ENCODE measurements around the gene PACRG. TPM values are rescaled to one million over a fixed set of nuclear protein-coding genes. Genes with fewer than 3 reads are reported as not detected.

The PACRG gene
- total RNA-seq, 1 donor from 2014 or later: 2.4 TPM

DNA sequence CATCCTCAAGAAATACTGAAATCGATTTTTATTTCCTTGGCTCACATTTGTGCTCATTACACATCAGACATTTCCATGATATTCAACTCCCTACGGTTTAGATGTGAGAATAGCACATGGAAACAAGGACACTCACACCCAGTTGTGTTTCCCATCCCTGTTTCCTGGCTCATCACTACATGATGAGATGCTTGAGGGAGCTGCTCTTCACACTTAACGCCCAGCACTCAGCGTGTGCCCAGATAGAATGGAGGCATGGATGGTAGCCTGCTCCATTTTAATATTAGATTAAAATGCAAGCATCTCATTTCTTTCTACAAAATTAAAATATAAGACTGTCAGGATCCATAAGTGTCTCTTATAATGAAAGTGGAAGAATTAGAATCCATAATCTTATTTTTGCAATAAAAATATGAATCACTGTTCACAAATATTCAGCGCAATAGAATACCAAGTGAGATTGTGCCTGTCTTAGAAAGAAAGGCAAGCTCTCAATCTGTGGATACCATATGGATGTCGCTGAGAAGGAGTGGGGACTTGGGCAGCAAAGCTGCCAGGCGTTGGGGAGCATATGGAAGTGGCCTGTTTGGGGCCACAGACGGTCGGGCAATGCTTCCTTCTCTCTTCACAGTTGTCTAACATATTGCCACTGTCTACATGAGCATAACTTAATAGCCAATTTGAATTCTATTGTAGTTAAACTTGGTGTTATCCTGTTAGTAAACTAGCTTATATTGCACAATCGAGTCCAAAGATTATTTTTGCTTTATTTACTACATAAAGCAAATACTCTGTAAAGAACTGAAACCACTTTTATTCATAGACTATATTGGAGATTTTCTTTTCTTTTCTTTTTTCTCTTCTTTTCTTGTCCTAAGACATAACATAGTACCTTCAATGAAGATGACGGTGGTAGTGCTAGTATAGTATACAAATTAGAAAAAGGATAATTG, 479.9 kb downstream of the PACRG start:
- Mint-ChIP-seq H3K4me1 (ENCODE audit: low read depth) (no peaks in the 10 kb centered on the region), H3K27me3 (no peaks in the 10 kb centered on the region), H3K36me3 (ENCODE audit: insufficient read depth) (peaks cover 7% of the 10 kb centered on the region), H3K27ac (no peak overlapping the region), H3K4me3 (ENCODE audit: low read depth) (no peak overlapping the region), H3K9me3 (ENCODE audit: low read depth) (peaks cover 17% of the 10 kb centered on the region)
- TF ChIP-seq, protein P1, sequence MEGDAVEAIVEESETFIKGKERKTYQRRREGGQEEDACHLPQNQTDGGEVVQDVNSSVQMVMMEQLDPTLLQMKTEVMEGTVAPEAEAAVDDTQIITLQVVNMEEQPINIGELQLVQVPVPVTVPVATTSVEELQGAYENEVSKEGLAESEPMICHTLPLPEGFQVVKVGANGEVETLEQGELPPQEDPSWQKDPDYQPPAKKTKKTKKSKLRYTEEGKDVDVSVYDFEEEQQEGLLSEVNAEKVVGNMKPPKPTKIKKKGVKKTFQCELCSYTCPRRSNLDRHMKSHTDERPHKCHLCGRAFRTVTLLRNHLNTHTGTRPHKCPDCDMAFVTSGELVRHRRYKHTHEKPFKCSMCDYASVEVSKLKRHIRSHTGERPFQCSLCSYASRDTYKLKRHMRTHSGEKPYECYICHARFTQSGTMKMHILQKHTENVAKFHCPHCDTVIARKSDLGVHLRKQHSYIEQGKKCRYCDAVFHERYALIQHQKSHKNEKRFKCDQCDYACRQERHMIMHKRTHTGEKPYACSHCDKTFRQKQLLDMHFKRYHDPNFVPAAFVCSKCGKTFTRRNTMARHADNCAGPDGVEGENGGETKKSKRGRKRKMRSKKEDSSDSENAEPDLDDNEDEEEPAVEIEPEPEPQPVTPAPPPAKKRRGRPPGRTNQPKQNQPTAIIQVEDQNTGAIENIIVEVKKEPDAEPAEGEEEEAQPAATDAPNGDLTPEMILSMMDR (IDR thresholded peaks at IDR 0.05; ENCODE audit: unreplicated experiment): no peak
- DNase-seq (ENCODE audit: low spot score, unreplicated experiment): no peak

DNA sequence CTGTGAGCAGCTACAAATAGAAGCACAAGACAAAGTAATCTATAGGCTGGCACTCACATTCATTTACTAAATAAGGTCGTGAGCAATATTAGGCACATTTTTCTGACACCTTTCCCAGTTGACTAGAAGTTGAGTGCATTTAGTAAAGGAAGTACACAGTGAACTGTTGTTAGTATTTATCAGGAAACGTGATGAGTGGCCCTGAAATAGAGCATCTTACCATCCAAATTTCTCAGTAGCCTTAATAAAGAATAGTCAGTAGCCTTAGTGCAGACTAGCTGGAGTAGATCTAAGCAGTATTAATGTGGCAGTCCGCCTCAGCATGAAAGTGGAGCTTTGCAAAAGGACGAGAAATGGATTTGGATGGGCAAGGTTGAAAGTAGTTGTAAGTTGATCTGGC, 481.2 kb downstream of the PACRG start:
- no peaks in the 10 kb centered on the region for H3K4me1 Mint-ChIP-seq (ENCODE audit: low read depth)
- no peak overlapping the region for H3K4me3 Mint-ChIP-seq (ENCODE audit: low read depth)
- peaks cover 26% of the 10 kb centered on the region for H3K9me3 Mint-ChIP-seq (ENCODE audit: low read depth)
- H3K36me3 Mint-ChIP-seq (ENCODE audit: insufficient read depth): peaks cover 7% of the 10 kb centered on the region
- no peaks in the 10 kb centered on the region for H3K27me3 Mint-ChIP-seq
- no peak for DNase-seq (ENCODE audit: low spot score, unreplicated experiment)
- no peak overlapping the region for H3K27ac Mint-ChIP-seq
- TF ChIP-seq, protein P1 (IDR thresholded peaks at IDR 0.05; ENCODE audit: unreplicated experiment): no peak

DNA sequence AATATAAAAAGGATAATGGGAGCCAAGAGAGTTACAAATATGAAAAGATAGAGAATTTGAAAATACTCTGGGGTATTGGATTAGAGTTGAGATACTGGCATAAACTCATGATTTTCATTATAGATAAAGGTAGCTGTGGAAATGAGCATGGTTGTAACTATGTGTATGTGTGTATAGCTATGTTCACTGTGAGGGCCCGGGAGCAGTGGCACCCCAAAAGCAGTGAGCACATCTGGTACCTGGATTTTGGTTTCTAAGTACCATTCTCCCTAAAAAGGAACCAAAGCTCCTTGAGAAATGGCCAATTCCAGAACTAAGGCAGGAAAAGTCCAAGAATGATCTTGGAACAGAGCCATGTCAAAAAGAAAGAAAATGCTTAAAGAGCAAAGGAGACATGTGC, 484.3 kb downstream of the PACRG start:
- Mint-ChIP-seq H3K36me3 (ENCODE audit: insufficient read depth) (peaks cover 5% of the 10 kb centered on the region), H3K4me1 (ENCODE audit: low read depth) (no peaks in the 10 kb centered on the region), H3K9me3 (ENCODE audit: low read depth) (peaks cover 22% of the 10 kb centered on the region), H3K27ac (no peak overlapping the region), H3K27me3 (no peaks in the 10 kb centered on the region), H3K4me3 (ENCODE audit: low read depth) (no peak overlapping the region)
- TF ChIP-seq, protein P1 (IDR thresholded peaks at IDR 0.05; ENCODE audit: unreplicated experiment): no peak
- no peak for DNase-seq (ENCODE audit: low spot score, unreplicated experiment)

GRCh38 chr6:163214259-163214658, 486.5 kb downstream of the PACRG start:
- Mint-ChIP-seq H3K27ac (no peak overlapping the region), H3K4me3 (ENCODE audit: low read depth) (no peak overlapping the region), H3K9me3 (ENCODE audit: low read depth) (peaks cover 25% of the 10 kb centered on the region), H3K27me3 (no peaks in the 10 kb centered on the region), H3K36me3 (ENCODE audit: insufficient read depth) (peaks cover 5% of the 10 kb centered on the region), H3K4me1 (ENCODE audit: low read depth) (no peaks in the 10 kb centered on the region)
- TF ChIP-seq, protein P1 (IDR thresholded peaks at IDR 0.05; ENCODE audit: unreplicated experiment): no peak
- no peak for DNase-seq (ENCODE audit: low spot score, unreplicated experiment)

GRCh38 chr6:163218361-163218894, 490.7 kb downstream of the PACRG start:
- Mint-ChIP-seq H3K9me3 (ENCODE audit: low read depth) (peaks cover 6% of the 10 kb centered on the region), H3K4me3 (ENCODE audit: low read depth) (no peak overlapping the region), H3K4me1 (ENCODE audit: low read depth) (no peaks in the 10 kb centered on the region), H3K27ac (no peak overlapping the region), H3K36me3 (ENCODE audit: insufficient read depth) (no peaks in the 10 kb centered on the region), H3K27me3 (no peaks in the 10 kb centered on the region)
- TF ChIP-seq, protein P1 (IDR thresholded peaks at IDR 0.05; ENCODE audit: unreplicated experiment): no peak
- no peak for DNase-seq (ENCODE audit: low spot score, unreplicated experiment)

Measured in progenitor cell of endocrine pancreas (in vitro differentiated cells).